ENCODE data around the gene FAM131B.

GRCh38 chr7:143354965-143355364, 7.5 kb downstream of the FAM131B start:
- TF ChIP-seq POLR2AphosphoS5 (IDR thresholded peaks at IDR 0.05; ENCODE audit: low read depth): no peak
- no peak for TF ChIP-seq CTCF (IDR thresholded peaks at IDR 0.05; ENCODE audit: insufficient read depth, low read length)
- no peak for TF ChIP-seq REST (IDR thresholded peaks at IDR 0.05; ENCODE audit: insufficient replicate concordance, low read depth)
